Natural killer cell (primary cell): ENCODE results near the gene UBE2L6. TPM values are rescaled to one million over a fixed set of nuclear protein-coding genes. Genes with fewer than 3 reads are reported as not detected.

Source experiments
- ATAC-seq, 3 donors: fragments of 150-1000 bp in 2 of 3; fragments of 200-7000 bp in 1 of 3; cut with Tn5 transposase; 1 replicate in 1 of 3; 2 replicates in 2 of 3; pipeline ENCODE4 v1.10.0; 2021; ENCODE audit warnings: mild to moderate bottlenecking in 2 of 3, moderate library complexity in 2 of 3
- DNase-seq, 2 donors: peaks; one replicate each; pipeline versions ENCODE4 v3.0.0 to v3.0.0-alpha.2; 2013 to 2021; ENCODE audit warnings: mixed read lengths in 1 of 2
- H3K27ac ChIP-seq: one replicate; pipeline ENCODE4 v1.5.1; 2013; ENCODE audit warnings: mild to moderate bottlenecking, low read length
- H3K27me3 ChIP-seq: one replicate; pipeline ENCODE4 v1.6.1; 2013; ENCODE audit warnings: low read length; ENCODE audit not compliant: control insufficient read depth, insufficient read depth
- H3K36me3 ChIP-seq: one replicate; pipeline ENCODE4 v1.6.1; 2013; ENCODE audit warnings: low read length; ENCODE audit not compliant: control insufficient read depth, insufficient read depth
- H3K4me1 ChIP-seq: one replicate; pipeline ENCODE4 v1.6.1; 2013; ENCODE audit warnings: low read length; ENCODE audit not compliant: control insufficient read depth, insufficient read depth
- H3K4me3 ChIP-seq: one replicate; pipeline ENCODE4 v1.5.1; 2013; ENCODE audit warnings: low read length
- H3K9me3 ChIP-seq: one replicate; pipeline ENCODE4 v1.6.1; 2013; ENCODE audit warnings: low read length; ENCODE audit not compliant: control insufficient read depth, insufficient read depth
- H3K27ac Mint-ChIP-seq, 2 donors: one replicate each; pipeline ENCODE4 v1.8.0; 2022; ENCODE audit warnings: mild to moderate bottlenecking in 2 of 2, mixed read lengths in 2 of 2, moderate library complexity in 1 of 2
- H3K27me3 Mint-ChIP-seq, 2 donors: one replicate each; pipeline ENCODE4 v1.8.0; 2022; ENCODE audit warnings: low read depth in 2 of 2, mixed read lengths in 2 of 2
- H3K36me3 Mint-ChIP-seq: one replicate; pipeline ENCODE4 v1.8.0; 2022; ENCODE audit warnings: mixed read lengths
- H3K4me1 Mint-ChIP-seq, 2 donors: one replicate each; pipeline ENCODE4 v1.8.0; 2022; ENCODE audit warnings: mixed read lengths in 2 of 2
- H3K4me3 Mint-ChIP-seq: one replicate; pipeline ENCODE4 v1.8.0; 2022; ENCODE audit warnings: mild to moderate bottlenecking, moderate library complexity, mixed read lengths
- H3K9me3 Mint-ChIP-seq, 2 donors: one replicate each; pipeline ENCODE4 v1.8.0; 2022; ENCODE audit warnings: mixed read lengths in 2 of 2
- CTCF ChIP-seq: fragments of 200-600 bp; IDR thresholded peaks from one replicate; pipeline ENCODE4 v1.8.0; 2022; ENCODE audit warnings: antibody characterized with exemption
- WGBS: methylation state at CpG from one replicate; pipeline ENCODE4 v1.1.7; 2013; ENCODE audit warnings: missing lambda C conversion rate; ENCODE audit not compliant: insufficient coverage; 5-methylcytosine and 5-hydroxymethylcytosine counted together
- intact Hi-C: fragments of 100-400 bp; cut with micrococcal nuclease; formaldehyde crosslinking; loops from one replicate; pipeline ENCODE4 v1.14.2; 2022
- total RNA-seq, 4 donors: library from RNA; stranded (reverse); fragments of 120-200 nt in 1 of 4; gene quantifications; one replicate each; pipeline versions ENCODE4 v1.2.3 to v1.2.4, GENCODE V29; 2013 to 2022

UBE2L6 gene
- total RNA-seq, 3 donors from 2014 or later (not counting 1 experiment from before 2014, with no cell fraction given) = 89.1 to 108 (median 103) TPM

GRCh38 chr11:57560146-57560545 lies 7.3 kb downstream of the UBE2L6 start:
- peaks cover 8% of the 10 kb centered on the region for H3K4me1 ChIP-seq
- no peak overlapping the region for H3K4me3 ChIP-seq
- H3K27me3 ChIP-seq = no peaks in the 10 kb centered on the region
- Mint-ChIP-seq H3K36me3 (peaks cover 3% of the 10 kb centered on the region), H3K27me3 (no peaks in the 10 kb centered on the region), H3K27ac (no peak overlapping the region), H3K9me3 (no peaks in the 10 kb centered on the region), H3K4me3 (no peak overlapping the region), H3K4me1 (peaks cover 32 to 38% of the 10 kb centered on the region in 2 donors)
- ATAC-seq = no peak
- WGBS = 94% methylated on average over 4 of the region's 4 CpGs
- no peak overlapping the region for H3K27ac ChIP-seq
- TF ChIP-seq CTCF = no peak
- no peak for DNase-seq
- no peaks in the 10 kb centered on the region for H3K9me3 ChIP-seq
- intact Hi-C loops = no loop called here
- peaks cover 42% of the 10 kb centered on the region for H3K36me3 ChIP-seq

GRCh38 chr11:57556041-57556440 lies 11.4 kb downstream of the UBE2L6 start:
- Histone ChIP-seq H3K27me3 (no peaks in the 10 kb centered on the region), H3K4me1 (no peaks in the 10 kb centered on the region), H3K36me3 (peaks cover 81% of the 10 kb centered on the region), H3K27ac (no peak overlapping the region), H3K9me3 (no peaks in the 10 kb centered on the region), H3K4me3 (no peak overlapping the region)
- Mint-ChIP-seq H3K36me3 (peaks cover 17% of the 10 kb centered on the region), H3K9me3 (no peaks in the 10 kb centered on the region), H3K4me1 (peaks cover 4 to 7% of the 10 kb centered on the region in 2 donors), H3K4me3 (no peak overlapping the region), H3K27me3 (no peaks in the 10 kb centered on the region), H3K27ac (no peak overlapping the region)
- WGBS = 91% methylated on average over 8 of the region's 8 CpGs
- no peak for DNase-seq
- ATAC-seq = no peak
- intact Hi-C loops = no loop called here
- no peak for TF ChIP-seq CTCF

GRCh38 chr11:57555393-57555792 lies 12.1 kb downstream of the UBE2L6 start:
- H3K4me1 ChIP-seq = no peaks in the 10 kb centered on the region
- peaks cover 87% of the 10 kb centered on the region for H3K36me3 ChIP-seq
- peaks cover 17% of the 10 kb centered on the region for H3K36me3 Mint-ChIP-seq
- no peak overlapping the region for H3K27ac Mint-ChIP-seq
- TF ChIP-seq CTCF = no peak
- no peaks in the 10 kb centered on the region for H3K27me3 ChIP-seq
- no peak overlapping the region for H3K4me3 ChIP-seq
- H3K4me3 Mint-ChIP-seq = no peak overlapping the region
- DNase-seq (no peak), ATAC-seq (no peak)
- H3K4me1 Mint-ChIP-seq = peaks cover 0 to 4% of the 10 kb centered on the region in 2 donors
- WGBS = 96% methylated on average over 2 of the region's 2 CpGs
- H3K9me3 Mint-ChIP-seq = no peaks in the 10 kb centered on the region
- no peaks in the 10 kb centered on the region for H3K27me3 Mint-ChIP-seq
- H3K27ac ChIP-seq = no peak overlapping the region
- H3K9me3 ChIP-seq = no peaks in the 10 kb centered on the region
- intact Hi-C loops = no loop called here

GRCh38 chr11:57552479-57552878 lies 15.0 kb downstream of the UBE2L6 start:
- Histone ChIP-seq H3K4me1 (peaks cover 7% of the 10 kb centered on the region), H3K9me3 (no peaks in the 10 kb centered on the region), H3K36me3 (peaks cover 75% of the 10 kb centered on the region), H3K4me3 (no peak overlapping the region), H3K27me3 (no peaks in the 10 kb centered on the region), H3K27ac (no peak overlapping the region)
- Mint-ChIP-seq H3K9me3 (no peaks in the 10 kb centered on the region), H3K27ac (no peak overlapping the region), H3K4me1 (peaks cover 0 to 4% of the 10 kb centered on the region in 2 donors), H3K4me3 (no peak overlapping the region), H3K27me3 (no peaks in the 10 kb centered on the region), H3K36me3 (peaks cover 17% of the 10 kb centered on the region)
- intact Hi-C loops = no loop called here
- WGBS = 96% methylated on average over 5 of the region's 5 CpGs
- ATAC-seq = no peak
- TF ChIP-seq CTCF = no peak
- DNase-seq = no peak
